K562 (cell line): ENCODE data around the gene NPC1L1. TPM values are rescaled to one million over a fixed set of nuclear protein-coding genes. Genes with fewer than 3 reads are reported as not detected.
A peak's percentile ranks its signal among the peaks of the same experiment; 100 is the strongest.

Source experiments
- ATAC-seq: fragments of 200-7000 bp; cut with Tn5 transposase; 3 replicates; pipeline ENCODE4 v1.9.1; 2020; ENCODE audit warnings: moderate library complexity
- BruUV-seq: library from RNA; stranded (reverse); fragments of 400-500 nt; replicated peaks from 2 replicates; lab custom pipeline; 2021; lab: Mats Ljungman, UMichigan
- CTCF ChIA-PET: fragments of 300-600 bp; formaldehyde crosslinking; extraction: SDS; loops from one replicate; lab custom pipeline; 2021; ENCODE audit warnings: low intra/inter-chr PET ratio; lab: Yijun Ruan, JAX
- POLR2A ChIA-PET: fragments of 300-600, 350-650 bp; sonication (Branson Sonifier 250); formaldehyde crosslinking; extraction: SDS; loops from one replicate; lab custom pipeline; 2021; ENCODE audit warnings: antibody characterized with exemption, inconsistent platforms; lab: Yijun Ruan, JAX
- DNase-seq, 4 experiments: peaks; one replicate each; pipeline versions ENCODE4 v3.0.0 to v3.0.0-alpha.2; 2011 to 2018; ENCODE audit warnings: low spot score in 3 of 4, mixed read lengths in 3 of 4; ENCODE audit errors: extremely low read depth in 1 of 4
- FAIRE-seq: peaks from 2 replicates; lab custom pipeline; 2011; peaks lifted over from hg19 to GRCh38; lab: Jason Lieb, UNC
- H2AFZ ChIP-seq: 2 replicates; pipeline ENCODE4 v1.6.0; 2011; ENCODE audit warnings: low read depth, low read length, control low read depth, inconsistent platforms
- H3K27ac ChIP-seq: fragments of 200-600 bp; 3 replicates; pipeline ENCODE4 v1.8.0; 2011; ENCODE audit warnings: low read depth, mild to moderate bottlenecking, control low read depth, inconsistent platforms, low read length, moderate library complexity, mixed read lengths; ENCODE audit errors: extremely low read depth
- H3K27me3 ChIP-seq, 2 experiments: fragments of 300-600 bp in 1 of 2; 2 replicates in 1 of 2; 3 replicates in 1 of 2; pipeline versions ENCODE4 v1.6.0 to v1.8.0; 2011; ENCODE audit warnings: inconsistent platforms in 2 of 2, low read length in 2 of 2, mild to moderate bottlenecking in 1 of 2, mixed read lengths in 1 of 2, moderate library complexity in 1 of 2; ENCODE audit not compliant: control insufficient read depth in 2 of 2, insufficient read depth in 2 of 2
- H3K36me3 ChIP-seq: fragments of 300-600 bp; 3 replicates; pipeline ENCODE4 v1.8.0; 2011; ENCODE audit warnings: mild to moderate bottlenecking, low read length, inconsistent platforms; ENCODE audit not compliant: control insufficient read depth, insufficient read depth
- H3K4me1 ChIP-seq, 2 experiments: fragments of 200-600 bp in 1 of 2; replicated peaks in 1 of 2; 2 replicates in 1 of 2; 3 replicates in 1 of 2; pipeline versions ENCODE4 v1.5.1 to v1.8.0; 2011; ENCODE audit warnings: inconsistent platforms in 2 of 2, low read length in 2 of 2, mild to moderate bottlenecking in 1 of 2, mixed read lengths in 1 of 2, moderate library complexity in 1 of 2; ENCODE audit not compliant: control insufficient read depth in 2 of 2, insufficient read depth in 2 of 2
- H3K4me2 ChIP-seq: 2 replicates; pipeline ENCODE4 v1.6.1; 2011; ENCODE audit warnings: low read length, control low read depth, inconsistent platforms, mixed read lengths; ENCODE audit not compliant: insufficient read depth
- H3K4me3 ChIP-seq: fragments of 200-600 bp; sonication (generic), shearing (Covaris generic); 2 replicates; pipeline ENCODE4 v1.5.1; 2016; ENCODE audit warnings: control low read depth, inconsistent platforms
- H3K79me2 ChIP-seq: fragments of 200-600 bp; 3 replicates; pipeline ENCODE4 v1.8.0; 2011; ENCODE audit warnings: low read length, inconsistent platforms; ENCODE audit not compliant: control insufficient read depth, insufficient read depth
- H3K9ac ChIP-seq, 2 experiments: 2 replicates each; pipeline versions ENCODE4 v1.6.0 to v1.6.1; 2011; ENCODE audit warnings: low read depth in 2 of 2, low read length in 2 of 2, control low read depth in 1 of 2, inconsistent platforms in 1 of 2, mild to moderate bottlenecking in 1 of 2, mixed read lengths in 1 of 2; ENCODE audit not compliant: insufficient read depth in 1 of 2
- H3K9me1 ChIP-seq: one replicate; pipeline ENCODE4 v1.6.0; 2011; ENCODE audit warnings: inconsistent platforms, mild to moderate bottlenecking, low read length, moderate library complexity; ENCODE audit not compliant: control insufficient read depth, insufficient read depth
- H3K9me3 ChIP-seq: replicated peaks from 2 replicates; pipeline ENCODE4 v1.5.1; 2011; ENCODE audit warnings: low read depth, low read length, inconsistent platforms; ENCODE audit not compliant: control insufficient read depth, insufficient read depth
- H4K20me1 ChIP-seq: replicated peaks from 2 replicates; pipeline ENCODE4 v1.6.1; 2011; ENCODE audit warnings: low read length, inconsistent platforms, mixed read lengths; ENCODE audit not compliant: control insufficient read depth, insufficient read depth
- ADNP ChIP-seq: fragments of 200-800 bp; sonication (Bioruptor generic); IDR thresholded peaks from 2 replicates; pipeline ENCODE4 v1.6.1; 2016; ENCODE audit warnings: missing genetic modification characterization, missing compliant biosample characterization
- ESRRA ChIP-seq: fragments of 450-650 bp; IDR thresholded peaks from 2 replicates; pipeline ENCODE4 v1.6.1; 2014; ENCODE audit warnings: low read depth, mild to moderate bottlenecking, moderate library complexity, borderline replicate concordance
- SIN3A ChIP-seq, 2 experiments: fragments of 150-350 bp in 1 of 2; IDR thresholded peaks; 2 replicates each; pipeline ENCODE4 v1.6.1; 2011 to 2016; ENCODE audit warnings: borderline replicate concordance in 2 of 2, low read depth in 2 of 2, low read length in 2 of 2, mild to moderate bottlenecking in 2 of 2, moderate library complexity in 2 of 2; ENCODE audit not compliant: control insufficient read depth in 1 of 2
- TCFL5 ChIP-seq: fragments of 250-450 bp; sonication (Bioruptor Pico); conservative IDR thresholded peaks from 2 replicates; pipeline ENCODE4 v1.6.1; 2021; ENCODE audit warnings: mild to moderate bottlenecking, moderate library complexity, matching md5 sums
- TRIM24 ChIP-seq, 2 experiments: fragments of 450-650 bp; IDR thresholded peaks; 2 replicates each; pipeline ENCODE4 v1.6.1; 2016
- ZNF121 ChIP-seq: sonication (generic); formaldehyde crosslinking; conservative IDR thresholded peaks from 2 replicates; pipeline ENCODE4 v1.8.0; 2022; ENCODE audit warnings: missing genetic modification reagents
- WGBS: fragments of 100-300 bp; shearing (Covaris generic); methylation state at CpG from one replicate; pipeline ENCODE4 v1.1.6; 2016; ENCODE audit warnings: low coverage, mixed read lengths; ENCODE audit not compliant: insufficient coverage; ENCODE audit errors: missing lambda C conversion rate; 5-methylcytosine and 5-hydroxymethylcytosine counted together
- in situ Hi-C: fragments of 300-500 bp; cut with MboI; formaldehyde crosslinking; loops from 4 replicates; pipeline ENCODE4 v1.15.0; 2018; ENCODE audit warnings: inconsistent platforms, mixed read lengths
- intact Hi-C: fragments of 100-400 bp; cut with micrococcal nuclease; formaldehyde crosslinking; loops from 2 replicates; pipeline ENCODE4 v1.14.2; 2022
- polyA plus RNA-seq, 8 experiments: library from polyadenylated mRNA; depleted of rRNA in 4 of 8; stranded (reverse) in 5 of 8; unstranded in 3 of 8; fragments of >200 nt; fragmentation: Nextera tagmentation in 2 of 8; fragmentation: Illumina TruSeq in 1 of 8; extraction: Ambion mirVana in 2 of 8; extraction: Trizol in 1 of 8; gene quantifications; 2 replicates each; pipeline versions ENCODE4 v1.2.1 to v1.2.3, GENCODE V29; 2011 to 2014; ENCODE audit warnings: inconsistent platforms in 1 of 8, missing spikeins in 1 of 8
- total RNA-seq, 7 experiments: library from RNA; depleted of rRNA in 6 of 7; stranded (reverse); fragments of >200 nt in 6 of 7; fragmentation: Illumina TruSeq in 2 of 7; extraction: Trizol in 2 of 7; gene quantifications; 2 replicates each; pipeline versions ENCODE4 v1.2.1 to v1.2.3, GENCODE V29; 2011 to 2021; ENCODE audit warnings: low replicate concordance in 1 of 7

The NPC1L1 gene
- total and polyA plus RNA-seq, 9 of the 15 experiments (the other 6 are each of a cell fraction or from before 2014, with no cell fraction given), result 0.01 to 0.18 (median 0.07) TPM; not detected in 4

DNA sequence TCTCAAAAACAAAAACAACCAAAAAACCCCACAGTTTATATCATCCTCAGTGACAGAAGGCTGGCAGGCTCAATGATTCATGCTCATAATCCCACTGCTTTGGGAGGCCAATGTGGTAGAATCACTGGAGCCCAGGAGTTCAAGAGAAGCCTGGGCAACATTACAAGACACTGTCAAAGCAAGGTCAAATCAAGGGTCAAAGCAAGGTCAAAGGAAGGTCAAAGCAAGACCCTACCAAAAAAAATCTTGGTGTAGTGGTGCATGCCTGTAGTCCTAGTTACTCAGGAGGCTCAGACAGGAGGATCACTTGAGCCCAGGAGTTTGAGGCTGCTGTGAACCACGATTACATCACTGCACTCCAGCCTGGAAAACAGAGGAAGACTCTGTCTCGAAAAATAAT, 14.2 kb upstream of the NPC1L1 start:
- no peaks in the 10 kb centered on the region for H3K9me3 ChIP-seq
- DNase-seq, result peak in 1 of 4 experiments; percentile 2
- CTCF ChIA-PET, result no interaction called here
- H3K4me2 ChIP-seq, result no peak overlapping the region
- TF ChIP-seq TRIM24 (IDR thresholded peaks at IDR 0.05) (0 out of 4 replicates have a peak, but pooled peaks of 1 of the 2 experiments have one; percentile 8), TCFL5 (CRISPR knock-in tag) (no peak), ESRRA (peak; percentile 93), ADNP (tag) (no peak), ZNF121 (CRISPR knock-in tag) (no peak), SIN3A (IDR thresholded peaks at IDR 0.05; ENCODE audit: borderline replicate concordance in 2 of 2, control insufficient read depth in 1 of 2, low read depth in 2 of 2, low read length in 2 of 2) (no peak)
- TF ChIP-seq, all 486 proteins: peak for 2
- Histone ChIP-seq H3K27ac (no peak overlapping the region), H3K36me3 (no peaks in the 10 kb centered on the region), H3K4me3 (no peak overlapping the region), H3K27me3 (no peaks in the 10 kb centered on the region), H2AFZ (no peak overlapping the region), H3K79me2 (no peaks in the 10 kb centered on the region), H4K20me1 (no peaks in the 10 kb centered on the region), H3K9ac (no peak overlapping the region), H3K9me1 (no peaks in the 10 kb centered on the region), H3K4me1 (peaks cover 5% of the 10 kb centered on the region in 2 experiments; a peak in 3 of 5 replicates)
- no peak for FAIRE-seq
- no TSS peak for BruUV-seq
- intact Hi-C loops, result no loop called here
- in situ Hi-C loops, result no loop called here
- POLR2A ChIA-PET, result interaction anchor here (1.0 kb wide), 1 partner anchor 18 kb away, joined by 3 read pairs; no protein-coding TSS in a partner anchor
- WGBS, result 59% methylated on average over 2 of the region's 2 CpGs
- no peak for ATAC-seq
